Measurements from ENCODE around the gene FOCAD.

DNA sequence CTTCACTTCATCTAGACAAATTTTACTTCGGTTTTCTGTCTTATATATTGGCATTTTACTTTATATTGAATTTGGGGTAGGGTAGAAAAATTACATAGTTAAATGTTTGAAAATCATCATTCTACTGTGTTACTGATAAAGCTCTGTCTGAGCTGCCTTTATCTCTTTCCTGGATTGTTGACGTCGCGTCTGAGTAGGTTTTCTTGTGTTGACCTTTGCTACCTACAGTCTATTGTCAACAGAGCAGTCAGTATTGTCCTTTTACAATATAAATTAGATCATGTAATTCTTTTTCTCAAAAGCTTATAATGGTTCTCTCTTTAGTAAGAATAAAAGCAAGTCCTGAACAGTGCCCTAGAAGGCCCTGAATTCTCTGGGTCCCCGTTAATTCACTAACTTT, 219.2 kb downstream of the FOCAD start:
- TF ChIP-seq, protein P1, sequence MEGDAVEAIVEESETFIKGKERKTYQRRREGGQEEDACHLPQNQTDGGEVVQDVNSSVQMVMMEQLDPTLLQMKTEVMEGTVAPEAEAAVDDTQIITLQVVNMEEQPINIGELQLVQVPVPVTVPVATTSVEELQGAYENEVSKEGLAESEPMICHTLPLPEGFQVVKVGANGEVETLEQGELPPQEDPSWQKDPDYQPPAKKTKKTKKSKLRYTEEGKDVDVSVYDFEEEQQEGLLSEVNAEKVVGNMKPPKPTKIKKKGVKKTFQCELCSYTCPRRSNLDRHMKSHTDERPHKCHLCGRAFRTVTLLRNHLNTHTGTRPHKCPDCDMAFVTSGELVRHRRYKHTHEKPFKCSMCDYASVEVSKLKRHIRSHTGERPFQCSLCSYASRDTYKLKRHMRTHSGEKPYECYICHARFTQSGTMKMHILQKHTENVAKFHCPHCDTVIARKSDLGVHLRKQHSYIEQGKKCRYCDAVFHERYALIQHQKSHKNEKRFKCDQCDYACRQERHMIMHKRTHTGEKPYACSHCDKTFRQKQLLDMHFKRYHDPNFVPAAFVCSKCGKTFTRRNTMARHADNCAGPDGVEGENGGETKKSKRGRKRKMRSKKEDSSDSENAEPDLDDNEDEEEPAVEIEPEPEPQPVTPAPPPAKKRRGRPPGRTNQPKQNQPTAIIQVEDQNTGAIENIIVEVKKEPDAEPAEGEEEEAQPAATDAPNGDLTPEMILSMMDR (IDR thresholded peaks at IDR 0.05) = no peak
- TF ChIP-seq POLR2A (IDR thresholded peaks at IDR 0.05) (no peak), POLR2AphosphoS5 (IDR thresholded peaks at IDR 0.05) (no peak)

Data from prostate gland (tissue), 2 donors.